Dermis blood vessel endothelial cell (primary cell): ENCODE data around the gene STRBP. TPM values are rescaled to one million over a fixed set of nuclear protein-coding genes. Genes with fewer than 3 reads are reported as not detected.
"Not testable (repeated sequence)": the region's sequence is repeated elsewhere in the genome, so short reads cannot be mapped to it uniquely, and the experiment has no call there.

Source experiments
- DNase-seq: peaks from one replicate; pipeline ENCODE4 v3.0.0; 2010
- total RNA-seq: library from RNA; depleted of rRNA; stranded (reverse); fragments of >200 nt; gene quantifications from 2 replicates; pipeline ENCODE4 v1.2.3, GENCODE V29; 2014

Gene STRBP
- total RNA-seq, 1 donor from 2014 or later: 11.4 TPM

DNA sequence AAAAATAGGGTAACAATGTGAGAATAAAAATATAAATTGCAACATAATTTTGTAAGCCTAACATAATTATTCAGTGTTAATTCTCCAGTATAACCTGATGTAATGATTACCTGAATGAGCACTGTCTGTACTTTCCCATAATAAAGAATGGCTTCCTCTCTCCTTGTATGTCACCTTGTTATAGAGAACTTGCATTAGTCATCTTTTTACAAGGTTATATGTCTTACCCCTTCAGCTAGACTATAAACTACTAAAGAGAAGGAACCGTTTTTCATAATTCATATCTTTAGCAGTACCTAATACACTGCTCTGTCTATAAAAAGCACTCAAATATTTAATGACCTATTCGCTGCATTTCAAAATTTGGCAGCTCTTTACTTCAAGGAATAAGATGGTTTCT, 19.8 kb downstream of the STRBP start:
- DNase-seq: no peak

DNA sequence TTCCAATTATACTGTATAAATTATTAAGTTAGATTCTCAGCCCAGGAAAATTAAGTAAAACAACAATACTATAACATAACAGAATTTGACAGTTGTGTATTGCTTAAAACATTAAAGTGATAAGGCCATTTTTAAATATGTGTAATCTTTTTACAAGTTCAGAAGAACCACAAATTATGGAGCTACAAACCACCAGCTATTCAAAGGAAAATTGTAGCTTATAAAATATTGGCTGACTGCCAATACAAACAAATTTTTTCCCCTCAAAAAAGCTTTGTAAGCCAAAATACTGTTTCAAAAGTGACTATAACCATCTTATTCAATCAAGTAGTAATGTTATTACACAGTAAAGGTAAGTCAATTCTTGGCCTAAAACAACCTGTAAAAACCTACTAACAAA, 21.9 kb downstream of the STRBP start:
- peak; percentile 48 for DNase-seq

DNA sequence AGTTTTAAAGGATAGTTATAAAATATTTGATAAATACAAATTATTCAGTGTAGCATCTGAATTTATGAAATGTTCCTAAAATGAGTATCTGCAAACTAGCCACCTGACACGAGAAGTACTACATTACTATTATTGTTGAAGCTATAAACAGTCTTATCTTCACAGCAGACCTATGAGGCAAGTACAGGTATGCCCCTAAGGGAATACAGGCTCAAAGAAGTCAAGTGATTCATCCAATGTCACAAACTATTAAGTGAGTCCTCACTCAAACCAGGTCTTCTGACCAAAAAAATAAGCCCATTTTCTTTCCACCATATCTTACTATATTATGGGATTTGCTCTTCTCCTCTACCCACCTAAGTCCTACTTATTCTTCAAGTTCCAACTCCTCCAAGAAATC, 28.7 kb downstream of the STRBP start:
- no peak for DNase-seq

- peak; percentile 2 for DNase-seq
Observed at GRCh38 chr9:123238365-123238764, 30.0 kb downstream of the STRBP start.

DNA sequence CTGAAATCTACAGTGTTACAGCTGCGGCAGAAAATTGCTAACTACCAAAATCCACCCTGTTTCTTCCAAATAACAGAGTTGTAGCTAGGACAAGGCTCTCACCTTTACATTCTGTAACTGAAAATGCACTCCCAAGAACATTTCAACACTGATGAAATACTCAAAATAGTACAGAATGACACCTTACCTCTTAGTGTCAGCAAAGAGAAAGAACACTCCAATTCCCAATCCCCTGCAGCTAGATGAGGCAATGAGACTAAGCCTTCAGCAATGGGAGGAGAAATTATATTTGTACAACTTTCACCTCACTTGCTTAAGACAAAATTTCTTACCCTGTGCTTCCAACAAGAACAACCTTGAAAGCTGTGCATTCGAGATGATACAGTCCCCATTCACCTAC, 31.2 kb downstream of the STRBP start:
- no peak for DNase-seq

- DNase-seq: no peak
Observed at GRCh38 chr9:123235448-123235847, 32.9 kb downstream of the STRBP start.

DNA sequence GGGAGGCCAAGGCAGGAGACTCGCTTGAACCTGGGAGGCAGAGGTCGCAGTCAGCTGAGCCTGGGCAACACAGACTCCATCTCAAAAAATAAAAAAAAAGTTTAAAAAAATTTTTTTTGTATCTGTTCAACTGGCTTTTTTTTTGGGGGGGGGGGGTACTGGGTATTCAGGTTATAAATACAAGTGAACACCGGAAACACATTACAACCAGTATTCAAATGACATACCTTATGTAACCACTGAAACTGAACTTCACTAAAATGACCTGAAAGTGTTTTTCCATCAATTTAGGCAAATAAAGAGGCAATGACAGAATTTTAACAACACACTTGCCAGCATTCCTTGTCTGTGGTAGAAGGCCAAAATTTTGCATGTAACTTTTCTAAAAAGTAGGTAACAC, 33.5 kb downstream of the STRBP start:
- DNase-seq: no peak

DNA sequence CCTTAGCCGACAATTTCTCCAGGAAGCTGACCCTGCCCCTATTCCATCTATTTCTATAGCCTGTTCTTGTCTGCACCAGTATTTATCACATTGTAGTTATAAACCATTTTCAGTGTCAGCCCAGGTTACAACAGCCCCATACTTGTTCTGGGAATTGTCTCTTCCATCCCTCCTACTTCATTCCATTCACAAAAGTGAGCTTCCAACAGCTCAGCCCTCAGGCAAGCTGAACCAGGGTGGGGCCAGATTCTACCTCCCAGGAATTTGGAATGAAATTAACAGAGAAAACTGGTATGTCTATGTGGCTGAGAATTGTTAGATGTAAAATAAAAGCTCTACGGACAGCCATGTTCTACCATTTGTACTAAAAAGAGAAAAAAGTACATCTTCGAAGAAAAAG, 36.1 kb downstream of the STRBP start:
- DNase-seq: no peak

- DNase-seq: no peak
Observed at GRCh38 chr9:123231421-123231820, 37.0 kb downstream of the STRBP start.

- no peak for DNase-seq
Observed at GRCh38 chr9:123228967-123229366, 39.4 kb downstream of the STRBP start.

GRCh38 chr9:123225995-123226394, 42.4 kb downstream of the STRBP start:
- no peak for DNase-seq

DNA sequence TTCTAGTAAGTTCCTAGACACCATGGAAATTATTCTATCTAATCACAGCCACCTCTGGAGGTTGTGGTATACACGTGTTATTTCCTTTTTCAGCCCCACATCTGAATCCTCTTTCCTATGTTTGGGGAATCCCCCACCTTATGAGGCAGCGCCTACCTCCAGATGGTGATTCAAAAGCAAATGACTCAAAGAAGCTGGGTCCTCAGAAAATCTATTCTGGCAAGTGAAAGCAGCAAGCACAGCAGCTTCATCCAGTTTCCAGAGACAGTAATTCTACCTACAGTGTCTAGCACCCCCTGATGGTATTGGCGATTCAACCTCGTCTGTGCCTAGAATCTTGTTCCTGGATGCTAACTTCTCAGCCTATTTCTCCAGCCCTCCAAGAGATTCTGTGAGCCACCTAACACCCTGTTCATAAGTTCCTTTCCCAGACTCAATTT, 43.0 kb downstream of the STRBP start:
- DNase-seq: peak; percentile 91

DNA sequence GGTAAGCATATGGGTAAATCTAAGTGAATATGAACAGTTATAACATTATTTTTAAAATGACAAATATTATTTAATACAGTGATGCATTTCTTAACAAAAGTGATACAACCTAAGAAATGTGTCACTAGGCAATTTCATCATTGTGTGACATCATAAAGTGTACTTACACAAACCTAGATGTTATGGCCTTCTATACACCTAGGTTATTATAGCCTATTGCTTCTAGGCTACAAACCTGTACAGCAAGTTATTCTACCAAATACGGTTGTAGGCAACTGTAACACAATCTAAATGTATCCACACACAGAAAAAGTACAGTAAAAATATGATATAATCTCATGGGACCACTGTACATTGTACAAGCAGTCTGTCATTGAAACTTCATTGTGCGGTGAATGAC, 48.3 kb downstream of the STRBP start:
- DNase-seq: no peak

- DNase-seq: no peak
Observed at GRCh38 chr9:123218831-123219230, 49.6 kb downstream of the STRBP start.

GRCh38 chr9:123217128-123217654, 51.2 kb downstream of the STRBP start:
- peak; percentile 13 for DNase-seq

DNA sequence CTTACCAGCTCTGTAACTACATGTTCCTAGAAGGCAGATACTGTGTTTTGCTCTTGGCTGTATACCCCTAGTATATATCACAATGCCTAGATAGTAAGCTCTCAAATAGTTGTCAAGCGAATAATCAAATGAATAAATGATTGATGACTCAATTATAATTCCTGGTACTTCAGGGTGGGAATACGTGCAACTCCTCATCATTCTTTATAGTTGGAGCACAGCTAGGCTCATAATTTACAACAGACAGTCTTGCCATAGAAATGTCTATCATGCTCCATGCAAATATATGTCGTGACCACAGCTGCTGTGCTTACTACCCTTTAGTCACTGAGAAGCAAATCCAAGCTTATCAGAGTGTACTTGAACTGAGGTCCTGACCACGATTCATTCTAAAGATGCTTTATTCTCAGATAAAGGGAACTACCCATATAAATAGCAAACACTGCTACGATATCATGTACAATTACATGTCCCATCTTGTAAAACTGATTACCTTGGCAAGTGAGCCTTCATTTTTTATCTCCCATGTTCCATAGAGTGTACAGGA, 52.1 kb downstream of the STRBP start:
- DNase-seq: no peak

GRCh38 chr9:123211081-123211480, 57.3 kb downstream of the STRBP start:
- no peak for DNase-seq

DNA sequence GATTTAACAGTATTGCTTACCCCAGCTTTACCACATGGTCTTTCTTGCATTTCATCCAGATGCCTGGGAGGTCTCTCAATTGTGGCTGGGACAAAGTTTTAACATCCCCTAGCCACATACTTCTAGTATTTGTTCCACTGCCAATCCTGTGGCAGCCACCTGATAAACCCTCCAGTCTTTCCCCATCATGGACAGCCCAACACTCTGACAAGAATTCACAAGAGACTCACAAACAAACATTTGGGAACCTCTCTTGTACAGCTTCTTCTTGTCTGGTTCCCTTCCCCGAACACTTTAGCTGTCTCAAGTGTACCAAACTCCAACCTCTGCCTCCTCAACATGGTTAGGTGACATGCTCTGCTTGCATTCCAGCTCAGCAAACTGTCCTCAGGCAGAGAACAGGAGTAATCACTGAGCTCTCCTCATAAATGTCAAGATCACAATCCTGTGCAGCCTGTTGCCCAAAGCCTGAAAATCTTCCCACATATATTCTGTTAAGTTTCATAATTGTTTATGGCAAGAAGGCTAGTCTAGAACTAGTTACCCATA, 59.7 kb downstream of the STRBP start:
- DNase-seq: no peak

DNA sequence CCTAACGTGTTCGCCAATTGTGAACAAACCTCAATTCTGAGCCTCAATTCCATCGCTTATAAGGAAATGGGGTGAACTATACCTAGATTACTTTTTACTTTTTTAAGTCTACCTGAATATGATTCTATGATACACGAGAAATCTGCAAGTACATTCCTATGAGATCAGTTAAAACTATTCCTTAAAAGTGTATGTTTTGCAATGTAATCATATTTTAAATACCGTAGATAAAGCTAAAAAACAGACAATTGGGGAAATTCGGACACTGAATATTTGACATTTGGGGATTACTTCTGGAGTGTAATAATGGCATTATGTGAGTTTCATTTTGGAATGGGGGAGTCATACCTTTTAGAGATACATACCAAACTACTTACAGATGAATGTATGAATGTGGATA, 62.3 kb downstream of the STRBP start:
- DNase-seq: no peak

- DNase-seq: no peak
Observed at GRCh38 chr9:123201083-123201482, 67.3 kb downstream of the STRBP start.

GRCh38 chr9:123200469-123200868, 67.9 kb downstream of the STRBP start:
- DNase-seq: not testable (repeated sequence)

DNA sequence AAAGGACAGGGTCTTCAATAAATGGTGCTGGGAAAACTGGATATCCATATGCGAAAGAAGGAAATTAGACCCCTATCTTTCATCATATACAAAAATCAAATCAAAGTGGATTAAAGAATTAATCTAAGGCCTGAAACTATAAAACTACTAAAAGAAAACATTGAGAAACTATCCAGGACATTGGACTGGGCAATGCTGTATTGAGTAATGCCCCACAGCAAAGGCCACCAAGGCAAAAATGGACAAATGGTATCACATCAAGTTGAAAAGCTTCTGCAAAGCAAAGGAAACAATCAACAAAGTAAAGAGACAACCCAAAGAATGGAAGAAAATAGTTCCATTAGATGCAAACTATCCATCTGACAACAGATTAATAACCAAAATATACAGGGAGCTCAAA, 72.3 kb downstream of the STRBP start:
- no peak for DNase-seq

GRCh38 chr9:123194023-123194422, 74.4 kb downstream of the STRBP start:
- no peak for DNase-seq

DNA sequence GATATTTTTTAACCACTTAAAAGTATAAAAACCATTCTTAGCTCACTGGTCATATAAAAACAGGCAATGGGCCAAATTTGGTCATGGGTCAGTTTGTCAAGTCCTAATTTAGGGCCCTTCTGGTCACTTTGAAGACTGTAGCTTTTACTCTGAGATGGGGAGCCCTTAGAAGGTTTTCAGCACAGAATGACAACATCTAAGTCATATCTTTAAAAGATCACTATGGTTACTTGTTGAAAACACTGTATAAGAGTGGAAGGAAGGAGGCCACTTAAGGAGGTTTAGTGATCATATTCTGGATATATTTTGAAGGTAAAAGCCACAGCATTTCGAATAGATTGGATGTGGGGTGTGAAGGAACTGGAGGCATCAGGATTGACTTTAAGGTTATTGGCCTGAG, 76.7 kb downstream of the STRBP start:
- DNase-seq: no peak

DNA sequence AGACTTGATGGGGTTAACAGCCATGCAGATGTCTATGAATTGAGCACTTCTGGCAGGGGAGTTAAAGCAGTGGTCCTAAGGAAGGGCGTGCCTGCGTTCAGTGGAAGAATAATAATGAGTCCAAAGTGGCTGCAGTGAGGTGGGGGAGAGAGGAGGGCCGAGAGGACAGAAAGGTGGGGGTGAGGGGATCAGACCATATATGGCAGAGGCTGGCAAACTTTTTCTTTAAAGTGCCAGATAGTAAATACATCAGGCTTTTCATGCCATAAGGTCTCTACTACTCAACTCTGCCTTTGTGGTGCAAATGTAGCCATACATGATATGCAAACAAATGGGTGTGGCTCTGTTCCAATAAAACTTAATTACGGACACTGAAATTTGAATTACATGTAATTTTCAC, 77.1 kb downstream of the STRBP start:
- DNase-seq: no peak
